ENCODE results near the gene TPCN2. TPM values are rescaled to one million over a fixed set of nuclear protein-coding genes. Genes with fewer than 3 reads are reported as not detected.

Gene TPCN2
- total and polyA plus RNA-seq, 11 donors = 4.1 to 17.6 (median 7.5) TPM

GRCh38 chr11:69081180-69081579, 32.4 kb downstream of the TPCN2 start:
- Histone ChIP-seq H3K27me3 (no peaks in the 10 kb centered on the region), H3K4me1 (peaks cover 0 to 13% (median 0%) of the 10 kb centered on the region in 12 donors), H3K27ac (peak overlapping the region in 1 of 12 donors; percentile 67), H3K4me3 (no peak overlapping the region), H3K9me3 (no peaks in the 10 kb centered on the region), H3K36me3 (peaks cover 0 to 76% (median 43%) of the 10 kb centered on the region in 9 donors)
- WGBS, 4 donors = 93 to 95% (median 93%) methylated on average over 22 to 23 of the region's 23 CpGs
- DNase-seq = no peak
- no peak for TF ChIP-seq POLR2A (IDR thresholded peaks at IDR 0.05)
- TF ChIP-seq CTCF (IDR thresholded peaks at IDR 0.05) = no peak
- intact Hi-C loops (cut with DNase I) = loop anchor here in 6 of 10 donors (10.0 kb wide), 4 partner anchors 126 to 176 kb away; partner anchors contain the start of genes IGHMBP2 (in 1 of the 6) and MRPL21 (in 1 of the 6)
- no peak for ATAC-seq

GRCh38 chr11:69083531-69084247, 35.0 kb downstream of the TPCN2 start:
- no peak for TF ChIP-seq CTCF (IDR thresholded peaks at IDR 0.05)
- intact Hi-C loops (cut with DNase I) = loop anchor here in 6 of 10 donors (10.0 kb wide), 4 partner anchors 129 to 179 kb away; partner anchors contain the start of genes IGHMBP2 (in 1 of the 6) and MRPL21 (in 1 of the 6)
- WGBS, 4 donors = 89 to 95% (median 94%) methylated on average over 27 to 28 of the region's 28 CpGs

GRCh38 chr11:69084371-69084770, 35.6 kb downstream of the TPCN2 start:
- intact Hi-C loops (cut with DNase I) = loop anchor here in 6 of 10 donors (10.0 kb wide), 4 partner anchors 130 to 180 kb away; partner anchors contain the start of genes IGHMBP2 (in 1 of the 6) and MRPL21 (in 1 of the 6)
- H3K4me3 ChIP-seq = no peak overlapping the region
- H3K27me3 ChIP-seq = no peaks in the 10 kb centered on the region
- 85 to 97% (median 89%) methylated on average over 15 of the region's 15 CpGs for WGBS, 4 donors
- H3K4me1 ChIP-seq = peaks cover 0 to 32% (median 13%) of the 10 kb centered on the region in 12 donors
- H3K36me3 ChIP-seq = peaks cover 0 to 68% (median 31%) of the 10 kb centered on the region in 9 donors
- H3K9me3 ChIP-seq = no peaks in the 10 kb centered on the region
- peak overlapping the region in 1 of 12 donors; percentile 88 for H3K27ac ChIP-seq
- TF ChIP-seq CTCF (IDR thresholded peaks at IDR 0.05) (no peak), POLR2A (IDR thresholded peaks at IDR 0.05) (no peak)
- ATAC-seq (no peak), DNase-seq (no peak)

More at GRCh38 chr11:69083531-69084247, 35.0 kb downstream of the TPCN2 start:
- Histone ChIP-seq H3K9me3 (no peaks in the 10 kb centered on the region), H3K36me3 (peaks cover 0 to 73% (median 38%) of the 10 kb centered on the region in 9 donors), H3K4me3 (no peak overlapping the region), H3K27ac (peak overlapping the region in 1 of 12 donors; percentile 88), H3K27me3 (no peaks in the 10 kb centered on the region), H3K4me1 (peaks cover 0 to 26% (median 8%) of the 10 kb centered on the region in 12 donors)
- ATAC-seq = no peak
- no peak for DNase-seq

- WGBS, 4 donors = 86 to 93% (median 89%) methylated on average over 25 to 27 of the region's 27 CpGs
These were observed 36.9 kb downstream of the TPCN2 start for GRCh38 chr11:69085490-69086095.

More at GRCh38 chr11:69085490-69086095, 36.9 kb downstream of the TPCN2 start:
- peaks cover 0 to 36% (median 9%) of the 10 kb centered on the region in 12 donors for H3K4me1 ChIP-seq
- peaks cover 0 to 74% (median 29%) of the 10 kb centered on the region in 9 donors for H3K36me3 ChIP-seq
- intact Hi-C loops (cut with DNase I) = loop anchor here in 8 of 10 donors (2.0 to 10.0 kb wide), 8 partner anchors 37 to 183 kb away; partner anchors contain the start of genes IGHMBP2 (in 2 of the 8), MRPL21 (in 2 of the 8), MRGPRF (in 1 of the 8) and TPCN2 (in 1 of the 8)
- no peaks in the 10 kb centered on the region for H3K27me3 ChIP-seq
- H3K27ac ChIP-seq = peak overlapping the region in 2 of 12 donors; percentile 68 to 88
- no peak overlapping the region for H3K4me3 ChIP-seq
- ATAC-seq (no peak), DNase-seq (no peak)
- H3K9me3 ChIP-seq = no peaks in the 10 kb centered on the region
- TF ChIP-seq CTCF (IDR thresholded peaks at IDR 0.05) (no peak), POLR2A (IDR thresholded peaks at IDR 0.05) (no peak)

Data from heart left ventricle (tissue), 16 donors.